ENCODE results near the gene C16orf78.
"Not testable (repeated sequence)": the region's sequence is repeated elsewhere in the genome, so short reads cannot be mapped to it uniquely, and the experiment has no call there.

The C16orf78 gene

DNA sequence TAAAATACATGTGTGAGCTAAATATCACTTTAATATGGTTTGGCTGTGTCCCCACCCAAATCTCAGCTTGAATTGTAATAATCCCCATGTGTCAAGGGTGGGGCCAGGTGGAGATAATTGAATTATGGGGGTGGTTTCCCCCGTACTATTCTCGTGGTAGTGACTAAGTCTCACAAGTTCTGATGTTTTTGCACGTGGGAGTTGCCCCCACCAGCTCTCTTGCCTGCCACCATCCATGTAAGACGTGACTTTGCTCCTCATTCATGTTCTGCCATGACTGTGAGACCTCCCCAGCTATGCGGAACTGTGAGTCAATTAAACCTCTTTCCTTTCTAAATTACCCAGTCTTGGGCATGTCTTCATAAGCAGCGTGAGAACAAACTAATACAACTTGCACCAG, 11.9 kb upstream of the C16orf78 start:
- H3K36me3 ChIP-seq (ENCODE audit: insufficient read depth, low read length); H2AFZ ChIP-seq (ENCODE audit: low read length, unreplicated experiment); H3K27ac ChIP-seq (ENCODE audit: low read depth, low read length); H3K4me3 ChIP-seq (ENCODE audit: low read depth, low read length); H3K79me2 ChIP-seq (ENCODE audit: control insufficient read depth, insufficient read depth, low read length, unreplicated experiment); H3K4me1 ChIP-seq (ENCODE audit: control insufficient read depth, insufficient read depth, low read length, unreplicated experiment): not testable (repeated sequence)
- H3K27me3 ChIP-seq (ENCODE audit: insufficient read depth, low read length), result peaks cover 24% of the 10 kb centered on the region

DNA sequence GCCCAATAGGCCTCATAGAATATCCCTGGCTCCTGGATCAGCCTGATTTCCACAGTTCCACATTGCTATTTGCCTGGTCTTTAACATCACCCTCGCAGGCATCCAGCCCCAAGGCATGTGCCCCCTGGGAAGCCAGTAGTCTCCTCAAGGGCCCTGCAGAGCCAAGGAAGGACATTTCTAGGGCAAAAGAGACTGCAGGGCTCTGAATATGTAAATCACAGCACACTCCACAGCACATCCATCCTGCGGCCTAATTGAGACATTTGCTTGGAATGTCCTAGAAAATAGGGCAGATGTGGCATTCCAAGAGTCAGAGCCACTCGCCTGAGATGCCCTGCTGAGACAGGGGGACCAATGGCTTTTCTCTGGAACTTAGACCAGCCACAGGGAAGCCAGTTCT, 11.4 kb upstream of the C16orf78 start:
- Histone ChIP-seq H3K4me1 (ENCODE audit: control insufficient read depth, insufficient read depth, low read length, unreplicated experiment) (no peaks in the 10 kb centered on the region), H3K36me3 (ENCODE audit: insufficient read depth, low read length) (no peaks in the 10 kb centered on the region), H3K79me2 (ENCODE audit: control insufficient read depth, insufficient read depth, low read length, unreplicated experiment) (no peaks in the 10 kb centered on the region), H3K27me3 (ENCODE audit: insufficient read depth, low read length) (peaks cover 20% of the 10 kb centered on the region), H2AFZ (ENCODE audit: low read length, unreplicated experiment) (no peak overlapping the region), H3K27ac (ENCODE audit: low read depth, low read length) (no peak overlapping the region), H3K4me3 (ENCODE audit: low read depth, low read length) (no peak overlapping the region)

DNA sequence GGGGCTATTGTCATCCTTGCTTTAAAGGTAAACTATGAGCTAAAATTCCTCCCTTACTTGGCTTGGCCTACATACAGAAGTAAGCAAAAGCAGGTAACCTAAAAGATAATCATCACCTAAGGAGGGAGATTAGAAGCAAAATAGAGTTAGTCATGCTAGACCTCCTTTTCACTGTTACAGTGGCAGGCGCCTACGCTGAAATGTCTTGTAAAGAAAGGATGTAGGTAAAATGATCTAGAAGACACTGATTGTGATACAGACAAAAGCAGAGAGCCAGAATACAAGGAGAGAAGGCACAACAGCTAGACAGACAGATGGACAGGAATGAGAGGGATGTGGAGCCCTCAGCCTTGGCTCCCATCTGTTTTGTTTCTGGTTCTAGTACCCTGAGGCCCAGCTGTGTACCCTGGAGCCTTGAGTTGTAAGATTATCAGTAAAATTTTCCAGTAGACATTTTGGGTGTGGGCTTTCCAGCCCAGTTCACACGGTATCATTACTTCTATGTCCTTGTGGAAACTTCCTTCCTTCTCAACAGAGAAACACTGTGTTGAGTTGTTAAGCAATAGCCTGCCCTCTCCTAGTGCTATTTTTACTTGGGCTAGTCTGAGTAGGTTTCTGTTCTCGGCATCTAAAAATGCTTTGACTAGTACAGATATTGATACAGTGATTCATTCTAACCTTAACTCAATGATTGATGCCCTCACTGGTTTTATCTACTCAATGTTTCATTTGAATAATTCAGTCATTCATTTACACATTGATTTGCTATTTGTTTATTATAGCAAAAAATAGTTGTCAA, 7.7 kb upstream of the C16orf78 start:
- Histone ChIP-seq H2AFZ (ENCODE audit: low read length, unreplicated experiment) (no peak overlapping the region), H3K4me3 (ENCODE audit: low read depth, low read length) (no peak overlapping the region), H3K27ac (ENCODE audit: low read depth, low read length) (no peak overlapping the region), H3K36me3 (ENCODE audit: insufficient read depth, low read length) (no peaks in the 10 kb centered on the region), H3K4me1 (ENCODE audit: control insufficient read depth, insufficient read depth, low read length, unreplicated experiment) (no peaks in the 10 kb centered on the region), H3K27me3 (ENCODE audit: insufficient read depth, low read length) (0 out of 2 replicates have a peak, but pooled peaks cover 11% of the 10 kb centered on the region), H3K79me2 (ENCODE audit: control insufficient read depth, insufficient read depth, low read length, unreplicated experiment) (no peaks in the 10 kb centered on the region)

DNA sequence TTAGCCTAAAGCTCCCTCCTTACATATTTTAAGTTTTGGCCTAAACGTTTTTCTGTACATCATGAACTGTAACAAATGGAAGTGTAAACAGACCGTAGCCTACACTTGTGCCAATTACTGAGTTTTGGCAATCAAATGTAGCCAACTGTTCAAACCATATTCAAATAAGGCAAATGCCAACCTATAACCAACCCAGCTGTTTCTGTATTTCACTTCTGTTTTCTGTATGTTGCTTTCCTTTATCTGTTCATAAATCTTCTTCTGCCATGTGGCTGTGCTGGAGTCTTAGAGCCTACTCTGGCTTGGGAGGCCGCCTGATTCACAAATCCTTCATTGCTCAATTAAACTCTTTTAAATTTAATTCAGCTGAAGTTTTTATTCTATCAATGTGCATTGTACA, 6.9 kb upstream of the C16orf78 start:
- Histone ChIP-seq H3K4me3 (ENCODE audit: low read depth, low read length) (no peak overlapping the region), H3K27me3 (ENCODE audit: insufficient read depth, low read length) (0 out of 2 replicates have a peak, but pooled peaks cover 11% of the 10 kb centered on the region), H3K36me3 (ENCODE audit: insufficient read depth, low read length) (no peaks in the 10 kb centered on the region), H2AFZ (ENCODE audit: low read length, unreplicated experiment) (no peak overlapping the region), H3K4me1 (ENCODE audit: control insufficient read depth, insufficient read depth, low read length, unreplicated experiment) (no peaks in the 10 kb centered on the region), H3K79me2 (ENCODE audit: control insufficient read depth, insufficient read depth, low read length, unreplicated experiment) (no peaks in the 10 kb centered on the region), H3K27ac (ENCODE audit: low read depth, low read length) (no peak overlapping the region)

DNA sequence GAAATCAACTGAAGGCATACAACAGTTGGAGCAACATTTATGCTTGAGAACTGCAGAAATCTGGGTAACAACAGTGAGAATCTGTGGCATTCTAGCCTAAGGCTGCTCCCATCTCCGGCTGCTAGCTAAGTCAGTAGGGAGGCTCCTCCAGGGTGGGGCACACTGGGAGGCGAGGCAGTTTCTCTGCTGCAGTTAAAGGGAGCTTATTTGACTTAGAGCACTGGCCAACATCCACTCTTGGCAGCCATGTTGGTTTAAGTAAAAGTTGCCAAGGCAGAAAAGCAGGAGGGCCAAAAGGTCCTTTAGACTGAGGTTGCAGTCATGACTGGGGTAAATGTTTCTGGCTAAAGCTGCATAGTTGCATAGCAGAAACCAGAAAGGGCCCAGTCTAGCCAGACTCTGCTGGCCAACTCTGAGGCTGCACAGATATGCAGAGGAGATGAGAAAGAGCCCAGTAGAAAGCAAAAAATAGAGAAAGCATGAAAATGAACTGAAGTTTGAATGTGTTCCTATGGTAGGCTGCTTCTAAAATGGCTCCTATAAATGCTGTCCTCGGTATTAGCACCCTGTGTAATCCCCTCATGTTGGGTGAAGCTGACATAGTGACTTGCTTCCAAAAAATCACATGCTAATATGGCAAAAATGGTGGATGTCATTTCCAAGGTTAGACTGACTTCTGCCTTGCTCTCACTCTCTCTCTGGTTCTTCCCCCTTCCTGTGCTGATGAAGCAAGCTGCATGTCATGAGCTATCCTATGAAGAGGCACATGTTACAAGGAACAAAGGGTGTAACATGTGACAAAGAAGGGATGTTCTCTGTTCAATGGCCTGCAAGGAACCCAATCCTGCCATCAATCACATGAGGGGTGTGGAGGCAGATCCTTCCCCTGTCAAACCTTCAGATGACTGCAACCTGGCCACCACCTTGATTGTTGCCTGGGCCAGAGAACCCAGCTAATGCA, 3.7 kb upstream of the C16orf78 start:
- H3K36me3 ChIP-seq (ENCODE audit: insufficient read depth, low read length), result no peaks in the 10 kb centered on the region
- H3K4me3 ChIP-seq (ENCODE audit: low read depth, low read length), result no peak overlapping the region
- no peaks in the 10 kb centered on the region for H3K4me1 ChIP-seq (ENCODE audit: control insufficient read depth, insufficient read depth, low read length, unreplicated experiment)
- no peak overlapping the region for H2AFZ ChIP-seq (ENCODE audit: low read length, unreplicated experiment)
- no peak overlapping the region for H3K27ac ChIP-seq (ENCODE audit: low read depth, low read length)
- H3K27me3 ChIP-seq (ENCODE audit: insufficient read depth, low read length), result 0 out of 2 replicates have a peak, but pooled peaks cover 11% of the 10 kb centered on the region
- no peaks in the 10 kb centered on the region for H3K79me2 ChIP-seq (ENCODE audit: control insufficient read depth, insufficient read depth, low read length, unreplicated experiment)

DNA sequence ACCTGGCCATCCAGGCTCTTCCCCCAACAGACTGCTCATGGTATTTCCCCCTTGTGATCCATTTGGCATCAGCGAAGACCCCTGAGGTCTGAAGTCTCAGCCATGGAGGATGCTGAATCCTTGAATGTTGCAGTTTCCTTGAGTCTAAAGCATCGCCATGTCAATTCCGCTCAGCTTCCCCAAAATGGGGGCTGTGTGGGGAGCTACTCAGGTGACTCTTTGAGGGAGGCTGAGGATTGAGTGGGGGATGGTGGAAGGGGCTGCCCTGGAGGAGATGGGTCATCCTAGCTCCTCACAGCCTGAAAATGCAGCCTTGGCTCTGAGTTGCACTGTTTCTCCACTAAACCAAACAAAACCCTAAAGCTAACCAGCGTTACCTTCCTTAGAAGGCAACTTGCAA, 2.6 kb downstream of the C16orf78 start:
- Histone ChIP-seq H2AFZ (ENCODE audit: low read length, unreplicated experiment) (no peak overlapping the region), H3K36me3 (ENCODE audit: insufficient read depth, low read length) (no peaks in the 10 kb centered on the region), H3K79me2 (ENCODE audit: control insufficient read depth, insufficient read depth, low read length, unreplicated experiment) (no peaks in the 10 kb centered on the region), H3K27me3 (ENCODE audit: insufficient read depth, low read length) (peaks cover 23% of the 10 kb centered on the region; the same call in 1 of the 2 replicates), H3K4me3 (ENCODE audit: low read depth, low read length) (no peak overlapping the region), H3K27ac (ENCODE audit: low read depth, low read length) (no peak overlapping the region), H3K4me1 (ENCODE audit: control insufficient read depth, insufficient read depth, low read length, unreplicated experiment) (no peaks in the 10 kb centered on the region)

DNA sequence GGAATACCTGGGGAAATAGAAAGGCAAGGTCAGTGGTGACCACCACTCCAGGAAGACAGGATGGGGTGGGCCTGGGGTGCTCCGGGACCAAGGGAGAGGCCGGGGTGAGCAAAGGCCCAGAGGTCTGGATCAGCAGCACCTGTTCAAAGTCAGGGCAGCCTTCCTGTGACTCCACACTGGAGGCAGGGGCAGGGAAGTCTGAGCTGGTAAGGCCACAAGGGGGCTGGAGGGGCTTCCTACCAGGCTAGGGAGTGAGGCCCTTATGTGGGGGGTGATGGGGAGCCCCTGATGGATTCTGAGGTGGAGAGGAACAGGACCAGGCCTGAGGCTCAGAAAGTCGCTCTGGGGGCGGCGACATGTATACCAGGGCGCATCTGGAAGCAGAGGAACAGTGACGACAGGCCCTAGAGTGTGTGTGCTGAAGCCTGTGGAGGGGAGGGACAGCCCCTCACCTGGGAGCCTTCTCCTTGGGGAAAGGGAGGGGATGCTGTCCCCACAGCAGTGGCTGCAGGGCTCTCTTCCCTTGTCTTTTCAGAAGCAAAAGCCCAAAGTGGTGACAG, 3.7 kb downstream of the C16orf78 start:
- H3K79me2 ChIP-seq (ENCODE audit: control insufficient read depth, insufficient read depth, low read length, unreplicated experiment), result no peaks in the 10 kb centered on the region
- no peaks in the 10 kb centered on the region for H3K36me3 ChIP-seq (ENCODE audit: insufficient read depth, low read length)
- no peak overlapping the region for H3K4me3 ChIP-seq (ENCODE audit: low read depth, low read length)
- no peak overlapping the region for H3K27ac ChIP-seq (ENCODE audit: low read depth, low read length)
- H3K4me1 ChIP-seq (ENCODE audit: control insufficient read depth, insufficient read depth, low read length, unreplicated experiment), result no peaks in the 10 kb centered on the region
- no peak overlapping the region for H2AFZ ChIP-seq (ENCODE audit: low read length, unreplicated experiment)
- H3K27me3 ChIP-seq (ENCODE audit: insufficient read depth, low read length), result peaks cover 23% of the 10 kb centered on the region; the same call in 1 of the 2 replicates

DNA sequence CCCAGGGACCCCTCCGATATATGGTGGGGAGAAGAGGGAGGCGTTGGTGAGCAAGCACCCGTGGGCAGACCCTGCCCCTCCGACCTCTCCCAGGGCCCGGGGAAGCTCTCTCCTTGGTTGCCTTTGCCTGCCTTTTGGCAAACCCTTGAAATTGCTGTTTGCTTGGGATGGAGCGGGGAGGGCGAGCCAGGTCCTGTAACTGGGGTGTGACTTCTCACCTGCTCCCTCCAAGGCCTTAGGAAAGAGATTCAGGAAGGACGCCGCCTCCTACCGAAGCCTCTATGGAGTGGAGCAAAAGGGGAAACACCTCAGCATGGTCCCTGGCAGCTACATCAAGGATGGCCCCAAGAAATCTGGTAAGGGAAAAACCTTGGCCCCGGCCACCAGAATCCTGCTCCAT, 4.6 kb downstream of the C16orf78 start:
- no peaks in the 10 kb centered on the region for H3K79me2 ChIP-seq (ENCODE audit: control insufficient read depth, insufficient read depth, low read length, unreplicated experiment)
- H3K4me3 ChIP-seq (ENCODE audit: low read depth, low read length), result no peak overlapping the region
- no peak overlapping the region for H3K27ac ChIP-seq (ENCODE audit: low read depth, low read length)
- H3K36me3 ChIP-seq (ENCODE audit: insufficient read depth, low read length), result no peaks in the 10 kb centered on the region
- peaks cover 23% of the 10 kb centered on the region; the same call in 1 of the 2 replicates for H3K27me3 ChIP-seq (ENCODE audit: insufficient read depth, low read length)
- no peak overlapping the region for H2AFZ ChIP-seq (ENCODE audit: low read length, unreplicated experiment)
- no peaks in the 10 kb centered on the region for H3K4me1 ChIP-seq (ENCODE audit: control insufficient read depth, insufficient read depth, low read length, unreplicated experiment)

DNA sequence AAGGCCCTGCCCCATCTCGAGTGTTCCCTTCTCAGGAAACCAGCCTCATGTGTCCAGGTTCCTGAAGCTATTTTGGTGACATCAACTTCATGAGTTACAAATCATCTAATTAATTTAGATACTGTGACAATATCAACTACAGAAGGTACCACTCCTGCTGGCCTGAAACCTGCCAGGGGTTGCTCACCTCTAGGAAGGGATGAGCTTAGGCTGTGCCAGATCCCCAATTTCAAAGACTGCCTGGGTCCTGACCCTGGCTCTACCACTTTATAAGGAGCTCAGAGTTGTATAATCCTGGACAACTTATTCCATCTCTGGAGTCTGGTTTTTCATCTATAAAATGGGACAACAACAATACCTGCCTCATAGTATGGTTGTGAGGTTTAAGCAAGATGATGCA, 5.2 kb downstream of the C16orf78 start:
- Histone ChIP-seq H3K79me2 (ENCODE audit: control insufficient read depth, insufficient read depth, low read length, unreplicated experiment) (no peaks in the 10 kb centered on the region), H3K27me3 (ENCODE audit: insufficient read depth, low read length) (peaks cover 23% of the 10 kb centered on the region; the same call in 1 of the 2 replicates), H3K27ac (ENCODE audit: low read depth, low read length) (no peak overlapping the region), H2AFZ (ENCODE audit: low read length, unreplicated experiment) (no peak overlapping the region), H3K36me3 (ENCODE audit: insufficient read depth, low read length) (no peaks in the 10 kb centered on the region), H3K4me3 (ENCODE audit: low read depth, low read length) (no peak overlapping the region), H3K4me1 (ENCODE audit: control insufficient read depth, insufficient read depth, low read length, unreplicated experiment) (no peaks in the 10 kb centered on the region)

DNA sequence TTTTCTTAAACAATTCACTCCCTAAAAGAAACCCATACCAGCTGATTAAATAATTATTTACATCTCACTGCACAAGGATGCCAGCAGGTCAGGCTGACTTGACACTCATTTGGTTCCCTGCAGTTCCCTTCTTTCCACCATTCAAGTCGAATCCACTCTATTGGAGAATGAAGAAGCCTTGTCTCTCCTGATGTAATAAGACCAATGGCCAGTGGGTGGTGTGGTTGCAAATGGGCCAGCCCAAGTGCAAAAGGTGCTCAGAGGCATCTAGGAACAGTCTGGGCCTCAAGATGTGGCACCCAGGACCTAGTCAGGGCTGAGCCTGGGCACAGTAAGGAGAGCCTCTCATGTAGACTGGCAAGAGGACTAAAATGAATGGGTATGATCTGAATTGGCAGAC, 9.3 kb downstream of the C16orf78 start:
- Histone ChIP-seq H3K36me3 (ENCODE audit: insufficient read depth, low read length) (no peaks in the 10 kb centered on the region), H3K4me1 (ENCODE audit: control insufficient read depth, insufficient read depth, low read length, unreplicated experiment) (no peaks in the 10 kb centered on the region), H3K4me3 (ENCODE audit: low read depth, low read length) (no peak overlapping the region), H2AFZ (ENCODE audit: low read length, unreplicated experiment) (no peak overlapping the region), H3K79me2 (ENCODE audit: control insufficient read depth, insufficient read depth, low read length, unreplicated experiment) (no peaks in the 10 kb centered on the region), H3K27me3 (ENCODE audit: insufficient read depth, low read length) (peaks cover 18% of the 10 kb centered on the region; the same call in 1 of the 2 replicates), H3K27ac (ENCODE audit: low read depth, low read length) (no peak overlapping the region)

Measured in ACC112 (cell line).